HL-60 (cell line): Measurements from ENCODE around the gene CTDP1.

Experiments
- SPI1 ChIP-seq: IDR thresholded peaks from 2 replicates; pipeline ENCODE4 v1.6.1; 2012; ENCODE audit warnings: low read depth, mild to moderate bottlenecking, borderline replicate concordance
- TF ChIP-seq, protein P1 (sequence below): IDR thresholded peaks from one replicate; pipeline ENCODE4 v1.5.1; 2011; ENCODE audit warnings: low read length, control low read depth, inconsistent platforms; ENCODE audit not compliant: insufficient read depth

DNA sequence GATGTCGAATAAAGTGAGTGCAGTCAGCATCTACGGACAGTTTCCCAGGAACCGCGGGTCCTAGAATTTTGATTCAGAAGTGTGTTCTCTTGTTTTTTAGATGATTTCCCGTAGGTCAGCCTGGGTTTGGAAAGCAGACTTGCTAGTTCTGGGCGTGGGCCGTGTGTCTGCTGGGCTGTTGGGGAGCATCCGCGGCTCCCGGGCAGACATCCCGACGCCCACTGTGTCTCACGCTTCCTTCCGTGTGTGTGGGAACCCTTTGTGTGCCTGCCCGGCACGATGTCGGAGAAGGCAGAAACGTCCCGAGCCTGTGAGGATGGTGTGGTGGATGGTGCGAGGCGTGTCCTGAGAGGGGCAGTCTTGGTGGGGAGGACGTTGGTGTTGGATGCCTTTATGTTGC, 18.4 kb downstream of the CTDP1 start:
- TF ChIP-seq SPI1 = no peak
- TF ChIP-seq, protein P1, sequence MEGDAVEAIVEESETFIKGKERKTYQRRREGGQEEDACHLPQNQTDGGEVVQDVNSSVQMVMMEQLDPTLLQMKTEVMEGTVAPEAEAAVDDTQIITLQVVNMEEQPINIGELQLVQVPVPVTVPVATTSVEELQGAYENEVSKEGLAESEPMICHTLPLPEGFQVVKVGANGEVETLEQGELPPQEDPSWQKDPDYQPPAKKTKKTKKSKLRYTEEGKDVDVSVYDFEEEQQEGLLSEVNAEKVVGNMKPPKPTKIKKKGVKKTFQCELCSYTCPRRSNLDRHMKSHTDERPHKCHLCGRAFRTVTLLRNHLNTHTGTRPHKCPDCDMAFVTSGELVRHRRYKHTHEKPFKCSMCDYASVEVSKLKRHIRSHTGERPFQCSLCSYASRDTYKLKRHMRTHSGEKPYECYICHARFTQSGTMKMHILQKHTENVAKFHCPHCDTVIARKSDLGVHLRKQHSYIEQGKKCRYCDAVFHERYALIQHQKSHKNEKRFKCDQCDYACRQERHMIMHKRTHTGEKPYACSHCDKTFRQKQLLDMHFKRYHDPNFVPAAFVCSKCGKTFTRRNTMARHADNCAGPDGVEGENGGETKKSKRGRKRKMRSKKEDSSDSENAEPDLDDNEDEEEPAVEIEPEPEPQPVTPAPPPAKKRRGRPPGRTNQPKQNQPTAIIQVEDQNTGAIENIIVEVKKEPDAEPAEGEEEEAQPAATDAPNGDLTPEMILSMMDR = no peak
